Measurements from ENCODE around the gene ARF1. TPM values are rescaled to one million over a fixed set of nuclear protein-coding genes. Genes with fewer than 3 reads are reported as not detected.

Gene ARF1
- total RNA-seq, 2 experiments from 2014 or later = 318 to 322 TPM

- H3K27ac ChIP-seq (ENCODE audit: low read depth in 1 of 2, low read length in 2 of 2) = peak overlapping the region in 1 of 2 donors; percentile 89
- ATAC-seq (ENCODE audit: poor library complexity) = no peak
- H3K9me3 Mint-ChIP-seq = no peaks in the 10 kb centered on the region
- DNase-seq = peak in 2 of 14 experiments; percentile 53 to 57
- peaks cover 47% of the 10 kb centered on the region for H3K36me3 Mint-ChIP-seq (ENCODE audit: low read depth)
- peaks cover 19% of the 10 kb centered on the region for H3K36me3 ChIP-seq (ENCODE audit: insufficient read depth, low read length)
- intact Hi-C loops (cut with DNase I, micrococcal nuclease) = loop anchor here (2.0 to 10.0 kb wide), 5 partner anchors 14 to 1140 kb away; partner anchors contain the start of genes IBA57 (in 2 of the 2), COQ8A (in 1 of the 2) and ZNF678 (in 1 of the 2)
- no peaks in the 10 kb centered on the region for H3K9me3 ChIP-seq (ENCODE audit: control insufficient read depth in 1 of 2, insufficient read depth in 1 of 2, low read length in 2 of 2)
- H3K27ac Mint-ChIP-seq = peak overlapping the region; percentile 99
- H3K4me3 Mint-ChIP-seq = peak overlapping the region; percentile 97
- H3K4me1 Mint-ChIP-seq (ENCODE audit: low read depth) = peaks cover 68% of the 10 kb centered on the region
- TF ChIP-seq, protein P1, sequence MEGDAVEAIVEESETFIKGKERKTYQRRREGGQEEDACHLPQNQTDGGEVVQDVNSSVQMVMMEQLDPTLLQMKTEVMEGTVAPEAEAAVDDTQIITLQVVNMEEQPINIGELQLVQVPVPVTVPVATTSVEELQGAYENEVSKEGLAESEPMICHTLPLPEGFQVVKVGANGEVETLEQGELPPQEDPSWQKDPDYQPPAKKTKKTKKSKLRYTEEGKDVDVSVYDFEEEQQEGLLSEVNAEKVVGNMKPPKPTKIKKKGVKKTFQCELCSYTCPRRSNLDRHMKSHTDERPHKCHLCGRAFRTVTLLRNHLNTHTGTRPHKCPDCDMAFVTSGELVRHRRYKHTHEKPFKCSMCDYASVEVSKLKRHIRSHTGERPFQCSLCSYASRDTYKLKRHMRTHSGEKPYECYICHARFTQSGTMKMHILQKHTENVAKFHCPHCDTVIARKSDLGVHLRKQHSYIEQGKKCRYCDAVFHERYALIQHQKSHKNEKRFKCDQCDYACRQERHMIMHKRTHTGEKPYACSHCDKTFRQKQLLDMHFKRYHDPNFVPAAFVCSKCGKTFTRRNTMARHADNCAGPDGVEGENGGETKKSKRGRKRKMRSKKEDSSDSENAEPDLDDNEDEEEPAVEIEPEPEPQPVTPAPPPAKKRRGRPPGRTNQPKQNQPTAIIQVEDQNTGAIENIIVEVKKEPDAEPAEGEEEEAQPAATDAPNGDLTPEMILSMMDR (IDR thresholded peaks at IDR 0.05) = no peak
- no peaks in the 10 kb centered on the region for H3K27me3 ChIP-seq (ENCODE audit: control insufficient read depth in 1 of 2, insufficient read depth in 2 of 2, low read length in 2 of 2)
- POLR2A ChIA-PET = interaction anchor here (0.8 to 3.7 kb wide), 5 partner anchors 15 to 402 kb away, joined by 3 to 44 read pairs (median 22); partner anchors contain the start of genes IBA57 and MRPL55
- no peaks in the 10 kb centered on the region for H3K27me3 Mint-ChIP-seq
- peaks cover 81% of the 10 kb centered on the region for H3K4me1 ChIP-seq (ENCODE audit: insufficient read depth, low read length)
- H3K4me3 ChIP-seq (ENCODE audit: low read length) = peak overlapping the region; percentile 80
- CTCF ChIA-PET = interaction anchor here (1.3 kb wide), 2 partner anchors 17 to 82 kb away, joined by 3 to 6 read pairs; no protein-coding TSS in a partner anchor
These were observed 1.8 kb downstream of the ARF1 start for GRCh38 chr1:228084325-228084724.

GRCh38 chr1:228084797-228085196, 2.3 kb downstream of the ARF1 start:
- no peak for ATAC-seq (ENCODE audit: poor library complexity)
- CTCF ChIA-PET = interaction anchor here (1.3 kb wide), 2 partner anchors 17 to 82 kb away, joined by 3 to 6 read pairs; no protein-coding TSS in a partner anchor
- TF ChIP-seq, protein P1 (IDR thresholded peaks at IDR 0.05) = no peak
- Mint-ChIP-seq H3K36me3 (ENCODE audit: low read depth) (peaks cover 49% of the 10 kb centered on the region), H3K27ac (peak overlapping the region; percentile 99), H3K4me3 (peak overlapping the region; percentile 97), H3K9me3 (no peaks in the 10 kb centered on the region), H3K4me1 (ENCODE audit: low read depth) (peaks cover 71% of the 10 kb centered on the region), H3K27me3 (no peaks in the 10 kb centered on the region)
- intact Hi-C loops (cut with DNase I, micrococcal nuclease) = loop anchor here (2.0 to 10.0 kb wide), 6 partner anchors 14 to 1140 kb away; partner anchors contain the start of genes IBA57 (in 2 of the 2), COQ8A (in 1 of the 2) and ZNF678 (in 1 of the 2)
- no peaks in the 10 kb centered on the region for H3K27me3 ChIP-seq (ENCODE audit: control insufficient read depth in 1 of 2, insufficient read depth in 2 of 2, low read length in 2 of 2)
- DNase-seq = no peak
- no peak overlapping the region for H3K27ac ChIP-seq (ENCODE audit: low read depth in 1 of 2, low read length in 2 of 2)
- peaks cover 22% of the 10 kb centered on the region for H3K36me3 ChIP-seq (ENCODE audit: insufficient read depth, low read length)
- POLR2A ChIA-PET = interaction anchor here (3.5 to 3.7 kb wide), 3 partner anchors 15 to 81 kb away, joined by 22 to 44 read pairs (median 38); partner anchors contain the start of genes IBA57 and MRPL55
- H3K4me1 ChIP-seq (ENCODE audit: insufficient read depth, low read length) = peaks cover 84% of the 10 kb centered on the region
- no peaks in the 10 kb centered on the region for H3K9me3 ChIP-seq (ENCODE audit: control insufficient read depth in 1 of 2, insufficient read depth in 1 of 2, low read length in 2 of 2)
- H3K4me3 ChIP-seq (ENCODE audit: low read length) = peak overlapping the region; percentile 80

GRCh38 chr1:228085287-228085951, 2.9 kb downstream of the ARF1 start:
- Mint-ChIP-seq H3K9me3 (no peaks in the 10 kb centered on the region), H3K27ac (peak overlapping the region; percentile 99), H3K4me3 (peak overlapping the region; percentile 97), H3K27me3 (no peaks in the 10 kb centered on the region), H3K36me3 (ENCODE audit: low read depth) (peaks cover 53% of the 10 kb centered on the region), H3K4me1 (ENCODE audit: low read depth) (peaks cover 77% of the 10 kb centered on the region)
- H3K27ac ChIP-seq (ENCODE audit: low read depth in 1 of 2, low read length in 2 of 2) = peak overlapping the region in 1 of 2 donors; percentile 32
- H3K36me3 ChIP-seq (ENCODE audit: insufficient read depth, low read length) = peaks cover 24% of the 10 kb centered on the region
- peak in 1 of 14 experiments; percentile 40 for DNase-seq
- peak overlapping the region; percentile 2 for H3K4me3 ChIP-seq (ENCODE audit: low read length)
- intact Hi-C loops (cut with DNase I, micrococcal nuclease) = loop anchor here in 1 of 2 experiments (2.0 to 10.0 kb wide), 3 partner anchors 13 to 1141 kb away; partner anchors contain the start of gene COQ8A
- H3K9me3 ChIP-seq (ENCODE audit: control insufficient read depth in 1 of 2, insufficient read depth in 1 of 2, low read length in 2 of 2) = no peaks in the 10 kb centered on the region
- TF ChIP-seq, protein P1 (IDR thresholded peaks at IDR 0.05) = no peak
- no peak for ATAC-seq (ENCODE audit: poor library complexity)
- CTCF ChIA-PET = interaction anchor here (1.3 kb wide), 1 partner anchor 81 kb away, joined by 3 read pairs; no protein-coding TSS in a partner anchor
- H3K4me1 ChIP-seq (ENCODE audit: insufficient read depth, low read length) = peaks cover 84% of the 10 kb centered on the region
- POLR2A ChIA-PET = no interaction called here
- H3K27me3 ChIP-seq (ENCODE audit: control insufficient read depth in 1 of 2, insufficient read depth in 2 of 2, low read length in 2 of 2) = no peaks in the 10 kb centered on the region

Data from CD4-positive, alpha-beta T cell (primary cell).